Ascending aorta (tissue), 2 donors: Measurements from ENCODE around the gene TCF4. TPM values are rescaled to one million over a fixed set of nuclear protein-coding genes. Genes with fewer than 3 reads are reported as not detected.

Experiments used
- DNase-seq, 2 donors: peaks; one replicate each; pipeline ENCODE4 v3.0.0-alpha.2; 2019; ENCODE audit warnings: low spot score in 2 of 2
- H3K27ac ChIP-seq, 2 donors: fragments of 200-600 bp; sonication (generic); one replicate each; pipeline ENCODE4 v1.5.1; 2016 to 2017; ENCODE audit warnings: mild to moderate bottlenecking in 1 of 2
- H3K27me3 ChIP-seq: fragments of 200-600 bp; sonication (generic); one replicate; pipeline ENCODE4 v1.5.1; 2017
- H3K36me3 ChIP-seq, 2 donors: fragments of 200-600 bp; sonication (generic); one replicate each; pipeline ENCODE4 v1.5.1; 2016
- H3K4me1 ChIP-seq, 2 donors: fragments of 200-600 bp; sonication (generic); one replicate each; pipeline ENCODE4 v1.5.1; 2016 to 2017; ENCODE audit warnings: mild to moderate bottlenecking in 1 of 2
- H3K4me3 ChIP-seq, 2 donors: fragments of 200-600 bp; sonication (generic); one replicate each; pipeline ENCODE4 v1.5.1; 2016 to 2017; ENCODE audit warnings: mild to moderate bottlenecking in 1 of 2
- H3K9me3 ChIP-seq, 2 donors: fragments of 200-600 bp; sonication (generic); one replicate each; pipeline ENCODE4 v1.5.1; 2016
- intact Hi-C: fragments of 100-400 bp; cut with DNase I; formaldehyde crosslinking; loops from one replicate; pipeline ENCODE4 v1.15.1; 2023
- total RNA-seq: library from RNA; depleted of rRNA; stranded (reverse); fragments of >200 nt; gene quantifications from one replicate; pipeline ENCODE4 v1.1.0, GENCODE V29; 2016
- TF ChIP-seq, protein P1 (sequence below), 3 experiments: fragments of 200-600 bp in 2 of 3; fragments of 450-650 bp in 1 of 3; sonication (generic) in 2 of 3; IDR thresholded peaks; one replicate each; pipeline ENCODE4 v1.5.1; 2016 to 2019; ENCODE audit warnings: antibody characterized with exemption in 3 of 3, mild to moderate bottlenecking in 1 of 3, moderate library complexity in 1 of 3

TCF4 gene
- total RNA-seq, 1 donor from 2014 or later: 180 TPM

DNA sequence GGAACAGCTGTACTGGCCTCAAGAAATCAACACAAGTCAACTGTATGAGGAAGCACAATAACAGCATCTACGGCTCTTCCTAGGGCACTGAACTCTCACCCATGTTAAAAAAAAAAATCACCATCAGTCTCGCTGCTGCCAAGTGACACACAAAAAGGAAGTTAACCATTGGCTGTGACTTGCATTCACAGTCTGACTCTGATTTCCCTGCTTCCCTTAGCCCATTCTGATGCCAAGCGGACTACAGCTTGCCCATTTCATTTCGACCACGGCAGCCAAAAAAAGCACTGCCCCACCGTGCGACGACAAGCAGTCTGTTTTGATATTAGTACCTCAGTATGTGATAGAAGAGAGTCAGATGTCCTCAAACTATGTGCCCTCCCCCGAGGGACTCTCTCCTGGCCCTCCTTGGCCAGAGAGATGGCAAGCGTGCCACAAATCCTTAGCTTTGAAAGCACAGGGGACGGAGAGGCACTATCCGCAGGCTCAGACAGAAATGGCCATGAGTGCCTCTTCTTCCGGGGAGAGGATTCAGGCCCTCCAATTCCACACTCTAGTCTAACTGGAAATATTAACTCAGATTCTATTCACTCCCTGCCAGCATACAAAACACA lies 250.0 kb downstream of the TCF4 start:
- Histone ChIP-seq H3K9me3 (no peaks in the 10 kb centered on the region), H3K4me3 (peak overlapping the region; percentile 34 to 62), H3K36me3 (no peaks in the 10 kb centered on the region), H3K4me1 (peaks cover 0 to 16% of the 10 kb centered on the region in 2 donors), H3K27me3 (no peaks in the 10 kb centered on the region), H3K27ac (peak overlapping the region; percentile 79 to 88)
- TF ChIP-seq, protein P1, sequence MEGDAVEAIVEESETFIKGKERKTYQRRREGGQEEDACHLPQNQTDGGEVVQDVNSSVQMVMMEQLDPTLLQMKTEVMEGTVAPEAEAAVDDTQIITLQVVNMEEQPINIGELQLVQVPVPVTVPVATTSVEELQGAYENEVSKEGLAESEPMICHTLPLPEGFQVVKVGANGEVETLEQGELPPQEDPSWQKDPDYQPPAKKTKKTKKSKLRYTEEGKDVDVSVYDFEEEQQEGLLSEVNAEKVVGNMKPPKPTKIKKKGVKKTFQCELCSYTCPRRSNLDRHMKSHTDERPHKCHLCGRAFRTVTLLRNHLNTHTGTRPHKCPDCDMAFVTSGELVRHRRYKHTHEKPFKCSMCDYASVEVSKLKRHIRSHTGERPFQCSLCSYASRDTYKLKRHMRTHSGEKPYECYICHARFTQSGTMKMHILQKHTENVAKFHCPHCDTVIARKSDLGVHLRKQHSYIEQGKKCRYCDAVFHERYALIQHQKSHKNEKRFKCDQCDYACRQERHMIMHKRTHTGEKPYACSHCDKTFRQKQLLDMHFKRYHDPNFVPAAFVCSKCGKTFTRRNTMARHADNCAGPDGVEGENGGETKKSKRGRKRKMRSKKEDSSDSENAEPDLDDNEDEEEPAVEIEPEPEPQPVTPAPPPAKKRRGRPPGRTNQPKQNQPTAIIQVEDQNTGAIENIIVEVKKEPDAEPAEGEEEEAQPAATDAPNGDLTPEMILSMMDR (IDR thresholded peaks at IDR 0.05): no peak
- intact Hi-C loops: loop anchor here (5.0 kb wide), 1 partner anchor 96 kb away; no protein-coding TSS in a partner anchor
- peak; percentile 12 to 81 for DNase-seq

DNA sequence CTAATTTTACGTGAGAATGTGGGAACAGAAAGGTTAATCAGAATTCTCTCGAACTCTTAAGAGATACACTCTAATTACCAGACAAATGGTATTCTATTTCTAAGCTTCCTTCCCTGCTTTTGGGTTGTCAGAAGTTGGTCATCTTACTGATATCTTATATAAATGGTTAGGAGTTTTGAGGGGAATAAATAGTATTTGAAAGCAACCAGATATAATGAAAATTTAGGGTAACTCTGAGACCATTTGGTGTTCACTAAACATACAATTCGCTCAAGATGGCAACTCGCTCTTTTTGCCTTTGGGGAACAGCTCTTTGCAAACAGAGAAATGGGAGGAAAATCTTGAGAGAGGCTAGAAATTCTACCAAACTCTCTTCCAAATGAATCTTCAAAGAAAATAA lies 250.9 kb downstream of the TCF4 start:
- peak overlapping the region; percentile 79 to 88 for H3K27ac ChIP-seq
- intact Hi-C loops: loop anchor here (5.0 kb wide), 1 partner anchor 95 kb away; no protein-coding TSS in a partner anchor

DNA sequence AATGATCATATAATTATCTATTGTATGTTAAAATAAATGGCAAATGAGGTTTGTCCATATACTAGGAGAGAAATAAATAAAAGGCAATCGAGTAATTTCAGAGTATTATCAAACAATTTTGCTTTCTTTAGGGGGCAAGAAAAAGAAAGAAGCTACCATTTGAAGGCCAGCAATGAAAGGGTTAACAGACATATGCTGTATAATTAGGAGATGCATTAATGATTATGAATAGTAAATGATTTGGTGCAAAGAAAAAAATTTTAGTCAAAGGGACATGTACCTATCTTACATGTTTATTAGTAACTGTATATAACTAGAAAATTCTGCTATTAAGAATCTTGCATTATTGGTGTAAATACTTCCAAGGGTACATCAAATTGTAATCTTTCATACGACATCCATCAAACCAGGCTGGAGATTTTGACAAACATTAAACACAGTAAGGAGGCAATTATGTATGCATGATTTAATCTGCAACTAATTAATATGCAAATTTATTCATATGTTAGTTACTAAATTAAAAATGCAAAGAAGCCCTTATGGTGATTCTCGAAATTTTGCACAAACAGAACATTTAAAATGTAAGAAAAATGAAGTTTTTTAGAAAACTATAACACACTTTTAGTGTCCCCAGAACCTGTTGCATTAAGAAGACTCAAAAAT lies 251.4 kb downstream of the TCF4 start:
- no peak overlapping the region for H3K4me3 ChIP-seq
- DNase-seq: no peak
- no peaks in the 10 kb centered on the region for H3K36me3 ChIP-seq
- no peaks in the 10 kb centered on the region for H3K27me3 ChIP-seq
- H3K9me3 ChIP-seq: no peaks in the 10 kb centered on the region
- no peak overlapping the region for H3K27ac ChIP-seq
- TF ChIP-seq, protein P1 (IDR thresholded peaks at IDR 0.05): no peak
- H3K4me1 ChIP-seq: peaks cover 0 to 16% of the 10 kb centered on the region in 2 donors
- intact Hi-C loops: loop anchor here (5.0 kb wide), 1 partner anchor 94 kb away; no protein-coding TSS in a partner anchor

More for the DNA sequence above, 250.9 kb downstream of the TCF4 start:
- no peak for DNase-seq
- TF ChIP-seq, protein P1 (IDR thresholded peaks at IDR 0.05): no peak
- Histone ChIP-seq H3K9me3 (no peaks in the 10 kb centered on the region), H3K27me3 (no peaks in the 10 kb centered on the region), H3K4me1 (peaks cover 0 to 16% of the 10 kb centered on the region in 2 donors), H3K36me3 (no peaks in the 10 kb centered on the region), H3K4me3 (no peak overlapping the region)

DNA sequence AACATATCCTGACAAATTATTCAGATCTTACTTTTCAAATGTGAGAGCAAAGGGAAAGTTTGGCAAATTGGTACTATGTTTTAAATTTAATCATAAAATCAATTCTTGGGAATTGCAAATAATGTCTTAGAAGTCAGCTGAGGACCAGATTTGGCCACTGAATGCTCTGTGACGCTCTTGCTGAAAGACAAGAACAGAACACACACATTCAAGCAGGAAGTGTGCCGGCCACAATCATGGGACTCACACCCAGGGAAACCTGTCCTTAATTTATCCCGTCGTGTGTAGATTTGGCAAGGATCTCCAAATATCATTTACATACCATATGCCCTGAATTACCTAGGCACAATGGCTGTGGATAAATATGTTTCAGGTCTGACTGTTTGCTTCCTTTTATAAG lies 253.1 kb downstream of the TCF4 start:
- H3K27me3 ChIP-seq: no peaks in the 10 kb centered on the region
- no peak for DNase-seq
- H3K27ac ChIP-seq: no peak overlapping the region
- no peak overlapping the region for H3K4me3 ChIP-seq
- intact Hi-C loops: loop anchor here (5.0 kb wide), 1 partner anchor 93 kb away; no protein-coding TSS in a partner anchor
- TF ChIP-seq, protein P1 (IDR thresholded peaks at IDR 0.05): no peak
- peaks cover 0 to 16% of the 10 kb centered on the region in 2 donors for H3K4me1 ChIP-seq
- H3K36me3 ChIP-seq: no peaks in the 10 kb centered on the region
- no peaks in the 10 kb centered on the region for H3K9me3 ChIP-seq

DNA sequence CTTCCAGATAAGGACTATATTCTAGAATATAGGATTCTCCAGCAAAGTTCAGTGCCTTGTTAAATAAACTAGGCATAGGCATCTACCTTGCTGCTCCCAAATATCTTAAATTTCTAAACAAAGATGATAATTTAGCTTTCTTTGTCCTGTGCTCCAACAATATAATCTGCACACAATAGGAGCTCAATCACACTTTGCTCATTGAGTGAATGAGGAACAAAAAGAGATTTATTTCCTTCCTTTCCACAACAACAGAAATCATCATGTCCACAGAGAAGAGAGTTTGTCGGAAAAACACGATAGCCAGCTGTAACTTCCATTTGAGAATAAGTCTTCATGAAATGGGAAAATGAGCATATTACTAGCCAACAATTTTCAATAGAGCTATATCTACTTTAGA lies 256.7 kb downstream of the TCF4 start:
- Histone ChIP-seq H3K4me1 (peaks cover 4 to 17% of the 10 kb centered on the region in 2 donors), H3K27me3 (no peaks in the 10 kb centered on the region), H3K4me3 (no peak overlapping the region), H3K27ac (no peak overlapping the region), H3K36me3 (no peaks in the 10 kb centered on the region), H3K9me3 (no peaks in the 10 kb centered on the region)
- TF ChIP-seq, protein P1 (IDR thresholded peaks at IDR 0.05): no peak
- DNase-seq: no peak
- intact Hi-C loops: no loop called here
